Stimulated activated naive CD8-positive, alpha-beta T cell treated with anti-CD3 and anti-CD28 coated beads, Interleukin-15, amount 100 ng/mL, for 72 hours (primary cell): ENCODE data around the gene HLA-A.
"Not testable (repeated sequence)": the region's sequence is repeated elsewhere in the genome, so short reads cannot be mapped to it uniquely, and the experiment has no call there.

Source experiments
- ATAC-seq: fragments of 150-1000 bp; cut with Tn5 transposase; 2 replicates; pipeline ENCODE4 v1.10.0; 2021; ENCODE audit warnings: mild to moderate bottlenecking, moderate library complexity
- DNase-seq, 2 donors: peaks; one replicate each; pipeline ENCODE4 v3.0.0; 2021 to 2022
- H3K27ac Mint-ChIP-seq, 2 donors: one replicate each; pipeline ENCODE4 v1.8.0; 2022; ENCODE audit warnings: mild to moderate bottlenecking in 2 of 2, mixed read lengths in 2 of 2, moderate library complexity in 2 of 2
- H3K27me3 Mint-ChIP-seq: one replicate; pipeline ENCODE4 v1.8.0; 2022; ENCODE audit warnings: mixed read lengths
- H3K4me1 Mint-ChIP-seq: one replicate; pipeline ENCODE4 v1.8.0; 2022; ENCODE audit warnings: mild to moderate bottlenecking, mixed read lengths
- H3K4me3 Mint-ChIP-seq, 2 donors: one replicate each; pipeline ENCODE4 v1.8.0; 2022; ENCODE audit warnings: mild to moderate bottlenecking in 2 of 2, mixed read lengths in 2 of 2, moderate library complexity in 1 of 2
- H3K9me3 Mint-ChIP-seq, 2 donors: one replicate each; pipeline ENCODE4 v1.8.0; 2022; ENCODE audit warnings: mixed read lengths in 2 of 2

HLA-A gene

GRCh38 chr6:29964887-29965562 is 22.7 kb downstream of the HLA-A start:
- Mint-ChIP-seq H3K27me3 (no peaks in the 10 kb centered on the region), H3K27ac (peak overlapping the region; percentile 94 to 98), H3K9me3 (no peaks in the 10 kb centered on the region), H3K4me1 (peaks cover 51% of the 10 kb centered on the region), H3K4me3 (peak overlapping the region; percentile 86 to 98)
- DNase-seq: peak; percentile 69 to 82
- ATAC-seq: peak; percentile 97

GRCh38 chr6:29965563-29965872 is 23.2 kb downstream of the HLA-A start:
- Mint-ChIP-seq H3K4me1 (peaks cover 48% of the 10 kb centered on the region), H3K9me3 (no peaks in the 10 kb centered on the region), H3K4me3 (peak overlapping the region; percentile 86 to 98), H3K27ac (peak overlapping the region; percentile 94 to 98), H3K27me3 (no peaks in the 10 kb centered on the region)
- DNase-seq: no peak
- no peak for ATAC-seq

GRCh38 chr6:29965873-29966601 is 23.7 kb downstream of the HLA-A start:
- Mint-ChIP-seq H3K27ac (peak overlapping the region; percentile 94 to 98), H3K4me3 (peak overlapping the region; percentile 86 to 98), H3K27me3 (no peaks in the 10 kb centered on the region), H3K4me1 (peaks cover 46% of the 10 kb centered on the region), H3K9me3 (no peaks in the 10 kb centered on the region)
- DNase-seq (peak in 1 of 2 donors; percentile 76), ATAC-seq (peak; percentile 79)

GRCh38 chr6:29967379-29968010 is 25.2 kb downstream of the HLA-A start:
- Mint-ChIP-seq H3K27ac (no peak overlapping the region), H3K27me3 (peaks cover 6% of the 10 kb centered on the region), H3K4me1 (peaks cover 54% of the 10 kb centered on the region), H3K9me3 (no peaks in the 10 kb centered on the region), H3K4me3 (peak overlapping the region in 1 of 2 donors; percentile 17)
- ATAC-seq: no peak
- DNase-seq: no peak

GRCh38 chr6:29968130-29968529 is 25.8 kb downstream of the HLA-A start:
- peaks cover 11% of the 10 kb centered on the region for H3K27me3 Mint-ChIP-seq
- DNase-seq (no peak), ATAC-seq (no peak)
- H3K4me3 Mint-ChIP-seq: no peak overlapping the region
- H3K27ac Mint-ChIP-seq: no peak overlapping the region
- peaks cover 51% of the 10 kb centered on the region for H3K4me1 Mint-ChIP-seq
- no peaks in the 10 kb centered on the region for H3K9me3 Mint-ChIP-seq

- DNase-seq: no peak
- no peak overlapping the region for H3K4me3 Mint-ChIP-seq
- peaks cover 19% of the 10 kb centered on the region for H3K27me3 Mint-ChIP-seq
- H3K9me3 Mint-ChIP-seq: no peaks in the 10 kb centered on the region
- H3K4me1 Mint-ChIP-seq: peaks cover 45% of the 10 kb centered on the region
- no peak for ATAC-seq
- H3K27ac Mint-ChIP-seq: no peak overlapping the region
These were observed 26.6 kb downstream of the HLA-A start for GRCh38 chr6:29968905-29969304.

- Mint-ChIP-seq H3K9me3 (no peaks in the 10 kb centered on the region), H3K27ac (no peak overlapping the region), H3K4me3 (no peak overlapping the region), H3K27me3 (peaks cover 37% of the 10 kb centered on the region), H3K4me1 (peaks cover 55% of the 10 kb centered on the region)
- ATAC-seq: no peak
- DNase-seq: no peak
These were observed 28.4 kb downstream of the HLA-A start for GRCh38 chr6:29970711-29971110.

- no peaks in the 10 kb centered on the region for H3K9me3 Mint-ChIP-seq
- peaks cover 53% of the 10 kb centered on the region for H3K4me1 Mint-ChIP-seq
- peak overlapping the region; percentile 83 to 89 for H3K4me3 Mint-ChIP-seq
- peaks cover 58% of the 10 kb centered on the region for H3K27me3 Mint-ChIP-seq
- H3K27ac Mint-ChIP-seq: no peak overlapping the region
- no peak for DNase-seq
- peak; percentile 15 for ATAC-seq
These were observed 32.7 kb downstream of the HLA-A start for GRCh38 chr6:29974901-29975560.

GRCh38 chr6:29975561-29975907 is 33.2 kb downstream of the HLA-A start:
- DNase-seq (no peak), ATAC-seq (peak; percentile 19)
- Mint-ChIP-seq H3K27ac (no peak overlapping the region), H3K27me3 (peaks cover 58% of the 10 kb centered on the region), H3K9me3 (no peaks in the 10 kb centered on the region), H3K4me1 (peaks cover 53% of the 10 kb centered on the region), H3K4me3 (peak overlapping the region; percentile 83 to 89)

- no peak for ATAC-seq
- Mint-ChIP-seq H3K9me3 (no peaks in the 10 kb centered on the region), H3K27me3 (peaks cover 58% of the 10 kb centered on the region), H3K4me3 (peak overlapping the region; percentile 83 to 89), H3K27ac (no peak overlapping the region), H3K4me1 (peaks cover 52% of the 10 kb centered on the region)
- DNase-seq: no peak
These were observed 33.9 kb downstream of the HLA-A start for GRCh38 chr6:29976253-29976587.

- peak; percentile 56 to 71 for DNase-seq
- Mint-ChIP-seq H3K4me1 (peaks cover 46% of the 10 kb centered on the region), H3K4me3 (peak overlapping the region; percentile 83 to 89), H3K9me3 (no peaks in the 10 kb centered on the region), H3K27ac (peak overlapping the region; percentile 14 to 83), H3K27me3 (peaks cover 58% of the 10 kb centered on the region)
- peak; percentile 92 for ATAC-seq
These were observed 34.5 kb downstream of the HLA-A start for GRCh38 chr6:29976588-29977424.

- no peak for ATAC-seq
- no peaks in the 10 kb centered on the region for H3K9me3 Mint-ChIP-seq
- no peak for DNase-seq
- H3K4me3 Mint-ChIP-seq: peak overlapping the region; percentile 83 to 89
- H3K27ac Mint-ChIP-seq: no peak overlapping the region
- peaks cover 40% of the 10 kb centered on the region for H3K4me1 Mint-ChIP-seq
- peaks cover 53% of the 10 kb centered on the region for H3K27me3 Mint-ChIP-seq
These were observed 35.0 kb downstream of the HLA-A start for GRCh38 chr6:29977425-29977727.

GRCh38 chr6:29980013-29980412 is 37.7 kb downstream of the HLA-A start:
- peaks cover 24% of the 10 kb centered on the region for H3K4me1 Mint-ChIP-seq
- not testable (repeated sequence) for DNase-seq, H3K9me3 Mint-ChIP-seq, H3K27ac Mint-ChIP-seq, ATAC-seq, H3K4me3 Mint-ChIP-seq
- peaks cover 28% of the 10 kb centered on the region for H3K27me3 Mint-ChIP-seq

- Mint-ChIP-seq H3K27me3 (peaks cover 23% of the 10 kb centered on the region), H3K4me1 (peaks cover 19% of the 10 kb centered on the region), H3K27ac (no peak overlapping the region), H3K9me3 (no peaks in the 10 kb centered on the region), H3K4me3 (no peak overlapping the region)
- no peak for DNase-seq
- no peak for ATAC-seq
These were observed 38.2 kb downstream of the HLA-A start for GRCh38 chr6:29980511-29980910.

- H3K27me3 Mint-ChIP-seq: peaks cover 15% of the 10 kb centered on the region
- DNase-seq (no peak), ATAC-seq (no peak)
- H3K9me3 Mint-ChIP-seq: no peaks in the 10 kb centered on the region
- H3K27ac Mint-ChIP-seq: no peak overlapping the region
- H3K4me1 Mint-ChIP-seq: peaks cover 11% of the 10 kb centered on the region
- H3K4me3 Mint-ChIP-seq: no peak overlapping the region
These were observed 39.0 kb downstream of the HLA-A start for GRCh38 chr6:29981211-29981812.
